Measurements from ENCODE around the gene MAP2K3. TPM values are rescaled to one million over a fixed set of nuclear protein-coding genes. Genes with fewer than 3 reads are reported as not detected.
A peak's percentile ranks its signal among the peaks of the same experiment; 100 is the strongest.
"Not testable (repeated sequence)": the region's sequence is repeated elsewhere in the genome, so short reads cannot be mapped to it uniquely, and the experiment has no call there.

MAP2K3 gene
- total RNA-seq, 1 donor from 2014 or later, result 68.3 TPM

DNA sequence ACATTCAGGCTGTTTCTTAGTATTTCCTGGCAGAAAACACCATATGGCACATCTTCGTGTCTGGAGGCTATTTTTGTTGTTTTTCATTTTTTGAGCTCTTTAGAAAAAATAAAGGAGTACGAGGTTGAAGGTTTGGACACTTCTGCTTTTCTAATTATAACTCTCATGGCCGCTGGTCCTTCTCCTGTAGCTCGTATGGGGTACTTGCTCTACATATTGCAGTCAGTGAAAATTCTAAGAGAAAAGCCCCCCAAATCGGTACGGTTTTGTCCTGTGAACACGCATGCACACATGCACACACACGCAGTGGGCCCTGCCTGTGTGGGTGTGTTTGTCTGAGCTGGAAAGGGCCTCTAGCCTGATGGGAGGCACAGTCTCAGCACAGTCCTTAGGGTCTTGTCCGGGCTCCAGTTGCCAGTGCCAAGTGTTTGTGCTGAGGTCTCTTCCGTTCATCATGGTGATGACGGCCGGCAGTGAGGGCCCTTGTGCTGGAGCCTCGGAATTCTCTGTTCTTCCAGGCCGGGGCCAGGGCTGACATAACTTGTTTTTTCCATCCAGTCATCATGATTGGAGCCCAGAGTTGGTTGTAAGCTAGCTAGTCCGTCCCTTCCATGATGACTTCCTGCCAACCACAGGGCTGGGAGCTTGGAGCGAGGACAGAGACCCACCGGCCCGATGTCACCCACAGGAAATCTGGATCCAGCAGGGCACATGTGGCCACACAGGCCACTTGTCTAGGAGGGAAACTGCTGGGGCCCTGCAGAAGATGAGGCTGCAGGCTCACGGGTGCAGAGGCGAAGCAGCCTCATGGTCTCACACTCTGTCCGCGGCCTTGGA is 26.5 kb downstream of the MAP2K3 start:
- intact Hi-C loops (cut with DNase I); H3K9me3 ChIP-seq; H3K27ac ChIP-seq; H3K4me3 ChIP-seq; H3K27me3 ChIP-seq; ATAC-seq; DNase-seq; H3K4me1 ChIP-seq: not testable (repeated sequence)
- peaks cover 42% of the 10 kb centered on the region for H3K36me3 ChIP-seq

DNA sequence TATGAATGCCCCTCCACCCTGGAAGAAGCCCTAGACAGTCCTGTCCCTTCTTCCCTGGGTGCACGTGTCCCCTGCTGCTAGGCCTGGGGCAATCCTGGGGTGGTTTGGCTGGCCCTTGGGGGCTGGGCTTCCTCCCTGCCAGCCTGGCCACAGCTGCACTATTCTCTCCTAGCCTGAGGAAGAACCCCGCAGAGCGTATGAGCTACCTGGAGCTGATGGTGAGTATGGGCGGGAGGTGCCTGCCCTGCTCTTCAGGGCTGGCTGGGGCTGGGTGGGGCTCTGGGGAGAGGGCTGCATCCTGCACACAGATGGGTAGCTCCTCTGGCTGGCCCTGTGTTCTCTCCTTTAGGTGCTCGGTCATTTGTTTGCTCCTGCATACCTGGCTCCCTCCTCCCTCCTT is 28.8 kb downstream of the MAP2K3 start:
- ATAC-seq (no peak), DNase-seq (peak; percentile 50)
- H3K27me3 ChIP-seq, result no peaks in the 10 kb centered on the region
- TF ChIP-seq, protein P1, sequence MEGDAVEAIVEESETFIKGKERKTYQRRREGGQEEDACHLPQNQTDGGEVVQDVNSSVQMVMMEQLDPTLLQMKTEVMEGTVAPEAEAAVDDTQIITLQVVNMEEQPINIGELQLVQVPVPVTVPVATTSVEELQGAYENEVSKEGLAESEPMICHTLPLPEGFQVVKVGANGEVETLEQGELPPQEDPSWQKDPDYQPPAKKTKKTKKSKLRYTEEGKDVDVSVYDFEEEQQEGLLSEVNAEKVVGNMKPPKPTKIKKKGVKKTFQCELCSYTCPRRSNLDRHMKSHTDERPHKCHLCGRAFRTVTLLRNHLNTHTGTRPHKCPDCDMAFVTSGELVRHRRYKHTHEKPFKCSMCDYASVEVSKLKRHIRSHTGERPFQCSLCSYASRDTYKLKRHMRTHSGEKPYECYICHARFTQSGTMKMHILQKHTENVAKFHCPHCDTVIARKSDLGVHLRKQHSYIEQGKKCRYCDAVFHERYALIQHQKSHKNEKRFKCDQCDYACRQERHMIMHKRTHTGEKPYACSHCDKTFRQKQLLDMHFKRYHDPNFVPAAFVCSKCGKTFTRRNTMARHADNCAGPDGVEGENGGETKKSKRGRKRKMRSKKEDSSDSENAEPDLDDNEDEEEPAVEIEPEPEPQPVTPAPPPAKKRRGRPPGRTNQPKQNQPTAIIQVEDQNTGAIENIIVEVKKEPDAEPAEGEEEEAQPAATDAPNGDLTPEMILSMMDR (IDR thresholded peaks at IDR 0.05), result no peak
- H3K36me3 ChIP-seq, result peaks cover 30% of the 10 kb centered on the region
- peaks cover 4% of the 10 kb centered on the region for H3K4me1 ChIP-seq
- no peaks in the 10 kb centered on the region for H3K9me3 ChIP-seq
- H3K4me3 ChIP-seq, result no peak overlapping the region
- H3K27ac ChIP-seq, result no peak overlapping the region
- intact Hi-C loops (cut with DNase I), result no loop called here

DNA sequence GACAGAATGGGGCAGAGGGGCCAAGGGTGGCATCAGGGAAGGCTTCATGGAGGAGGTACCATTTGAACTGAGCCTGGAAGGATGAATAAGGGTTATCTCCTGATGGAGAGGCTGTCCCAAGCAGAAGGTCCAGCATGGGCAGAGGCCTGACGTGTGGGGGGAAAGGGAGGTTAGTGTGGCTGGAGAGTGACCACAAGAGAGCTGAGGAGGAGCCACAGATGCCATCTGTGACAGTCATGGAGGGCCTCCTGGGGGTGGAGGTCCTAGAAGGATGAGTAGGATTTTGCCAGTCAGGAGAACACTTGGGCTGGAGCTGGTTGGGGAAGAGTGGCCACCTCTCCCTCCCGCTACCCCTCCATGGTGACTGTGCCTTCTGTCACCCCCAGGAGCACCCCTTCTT is 29.2 kb downstream of the MAP2K3 start:
- H3K27ac ChIP-seq; ATAC-seq; H3K27me3 ChIP-seq; H3K4me3 ChIP-seq; intact Hi-C loops (cut with DNase I); H3K4me1 ChIP-seq; DNase-seq; H3K9me3 ChIP-seq: not testable (repeated sequence)
- H3K36me3 ChIP-seq, result peaks cover 26% of the 10 kb centered on the region

DNA sequence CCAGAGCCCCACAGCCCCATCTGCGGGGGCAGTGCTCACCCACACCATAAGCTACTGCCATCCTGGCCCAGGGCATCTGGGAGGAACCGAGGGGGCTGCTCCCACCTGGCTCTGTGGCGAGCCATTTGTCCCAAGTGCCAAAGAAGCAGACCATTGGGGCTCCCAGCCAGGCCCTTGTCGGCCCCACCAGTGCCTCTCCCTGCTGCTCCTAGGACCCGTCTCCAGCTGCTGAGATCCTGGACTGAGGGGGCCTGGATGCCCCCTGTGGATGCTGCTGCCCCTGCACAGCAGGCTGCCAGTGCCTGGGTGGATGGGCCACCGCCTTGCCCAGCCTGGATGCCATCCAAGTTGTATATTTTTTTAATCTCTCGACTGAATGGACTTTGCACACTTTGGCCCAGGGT is 29.8 kb downstream of the MAP2K3 start:
- H3K27ac ChIP-seq; H3K27me3 ChIP-seq; intact Hi-C loops (cut with DNase I); H3K4me3 ChIP-seq; DNase-seq; ATAC-seq; H3K9me3 ChIP-seq; H3K4me1 ChIP-seq: not testable (repeated sequence)
- H3K36me3 ChIP-seq, result peaks cover 22% of the 10 kb centered on the region

- peaks cover 17% of the 10 kb centered on the region for H3K36me3 ChIP-seq
- H3K27ac ChIP-seq; intact Hi-C loops (cut with DNase I); H3K4me1 ChIP-seq; H3K4me3 ChIP-seq; H3K27me3 ChIP-seq; ATAC-seq; DNase-seq; H3K9me3 ChIP-seq: not testable (repeated sequence)
These were observed 30.2 kb downstream of the MAP2K3 start for GRCh38 chr17:21314701-21315111.

DNA sequence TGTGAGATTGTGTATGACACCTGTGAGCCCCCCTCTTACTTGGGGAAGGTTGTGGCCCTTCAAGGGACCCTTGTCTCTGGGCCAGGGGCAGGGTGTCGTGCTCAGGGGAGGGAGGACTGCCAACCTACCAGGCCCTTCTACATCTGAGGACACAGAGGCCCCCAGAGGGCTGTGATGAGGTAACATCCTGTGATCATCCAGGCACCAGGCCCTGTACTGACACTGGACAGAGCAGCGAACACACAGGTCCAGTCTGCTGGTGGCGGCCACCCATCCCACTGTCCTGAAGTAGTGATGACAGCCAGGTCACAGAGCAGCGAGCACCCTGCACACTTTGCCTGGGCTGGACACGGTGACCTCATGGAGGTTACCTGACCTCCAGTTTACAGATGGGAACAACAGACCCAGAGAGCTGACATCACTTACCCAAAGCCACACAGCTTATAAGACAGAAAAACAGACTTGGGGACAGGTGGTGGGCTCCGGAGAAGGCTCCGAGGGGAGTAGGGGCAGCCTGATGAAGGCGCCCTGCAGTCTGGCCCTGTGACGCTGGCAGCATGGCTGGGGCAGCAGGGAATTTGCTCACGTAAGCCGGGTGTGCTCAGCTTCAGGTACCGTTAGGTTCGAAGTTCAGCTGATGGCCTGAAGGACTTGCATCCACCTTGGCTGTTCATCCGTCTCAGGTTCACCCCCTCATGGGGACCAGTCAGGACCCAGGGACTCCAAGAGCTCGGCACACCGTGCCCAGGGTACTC is 30.9 kb downstream of the MAP2K3 start:
- H3K9me3 ChIP-seq; H3K4me1 ChIP-seq; H3K27ac ChIP-seq; ATAC-seq; H3K27me3 ChIP-seq; H3K4me3 ChIP-seq; intact Hi-C loops (cut with DNase I): not testable (repeated sequence)
- H3K36me3 ChIP-seq, result peaks cover 17% of the 10 kb centered on the region
- peak; percentile 44 for DNase-seq

DNA sequence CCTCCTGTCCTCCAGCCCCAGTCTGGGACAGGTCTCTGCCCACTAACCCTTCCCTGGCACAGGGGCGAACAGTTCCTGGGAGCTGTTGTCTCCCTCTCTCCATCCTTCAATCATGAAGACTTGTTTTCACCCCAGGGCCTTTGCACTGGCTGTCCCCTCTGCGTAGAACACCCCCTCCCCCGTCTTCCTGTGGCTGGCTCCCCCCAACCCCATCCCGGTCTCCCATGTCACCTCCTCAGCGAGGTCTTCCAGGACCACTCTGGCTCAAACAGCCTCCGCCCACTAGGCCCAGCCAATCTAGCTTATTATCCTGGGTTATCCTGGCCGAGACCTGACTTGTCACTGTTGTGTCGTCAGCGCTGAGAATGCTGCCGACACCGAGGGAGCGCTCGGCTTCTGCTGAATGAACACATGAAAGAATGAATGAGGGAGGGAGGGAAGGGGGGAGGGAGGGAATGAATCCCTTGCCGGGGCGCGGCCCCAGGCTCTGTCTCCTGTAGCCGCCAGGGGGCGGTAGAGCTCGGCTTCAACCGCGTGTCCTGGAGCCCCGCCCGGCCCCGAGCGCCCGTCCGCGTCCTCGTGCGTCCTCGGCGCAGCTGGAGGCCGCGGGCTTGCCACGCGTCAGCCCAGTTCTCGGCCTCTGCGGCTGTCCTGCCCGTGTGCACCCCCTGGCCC is 31.8 kb downstream of the MAP2K3 start:
- H3K4me3 ChIP-seq; intact Hi-C loops (cut with DNase I); H3K27ac ChIP-seq; H3K27me3 ChIP-seq; H3K9me3 ChIP-seq; H3K4me1 ChIP-seq: not testable (repeated sequence)
- peaks cover 11% of the 10 kb centered on the region for H3K36me3 ChIP-seq
- ATAC-seq (peak; percentile 89), DNase-seq (peak; percentile 51)

- H3K9me3 ChIP-seq; H3K4me3 ChIP-seq; intact Hi-C loops (cut with DNase I); H3K4me1 ChIP-seq; H3K27me3 ChIP-seq: not testable (repeated sequence)
- ATAC-seq (peak; percentile 16), DNase-seq (peak; percentile 66)
- peak overlapping the region; percentile 36 for H3K27ac ChIP-seq
- peaks cover 11% of the 10 kb centered on the region for H3K36me3 ChIP-seq
These were observed 32.5 kb downstream of the MAP2K3 start for GRCh38 chr17:21316887-21317500.

- H3K4me1 ChIP-seq; H3K27me3 ChIP-seq; H3K27ac ChIP-seq; ATAC-seq; H3K9me3 ChIP-seq; H3K4me3 ChIP-seq; intact Hi-C loops (cut with DNase I): not testable (repeated sequence)
- peaks cover 11% of the 10 kb centered on the region for H3K36me3 ChIP-seq
- peak; percentile 68 for DNase-seq
These were observed 33.3 kb downstream of the MAP2K3 start for GRCh38 chr17:21317821-21318220.

Data from upper lobe of right lung (tissue), 1 donor.